Measurements from ENCODE around the gene LONP1. TPM values are rescaled to one million over a fixed set of nuclear protein-coding genes. Genes with fewer than 3 reads are reported as not detected.

Gene LONP1
- total RNA-seq, 1 donor from 2014 or later: 64.4 TPM

DNA sequence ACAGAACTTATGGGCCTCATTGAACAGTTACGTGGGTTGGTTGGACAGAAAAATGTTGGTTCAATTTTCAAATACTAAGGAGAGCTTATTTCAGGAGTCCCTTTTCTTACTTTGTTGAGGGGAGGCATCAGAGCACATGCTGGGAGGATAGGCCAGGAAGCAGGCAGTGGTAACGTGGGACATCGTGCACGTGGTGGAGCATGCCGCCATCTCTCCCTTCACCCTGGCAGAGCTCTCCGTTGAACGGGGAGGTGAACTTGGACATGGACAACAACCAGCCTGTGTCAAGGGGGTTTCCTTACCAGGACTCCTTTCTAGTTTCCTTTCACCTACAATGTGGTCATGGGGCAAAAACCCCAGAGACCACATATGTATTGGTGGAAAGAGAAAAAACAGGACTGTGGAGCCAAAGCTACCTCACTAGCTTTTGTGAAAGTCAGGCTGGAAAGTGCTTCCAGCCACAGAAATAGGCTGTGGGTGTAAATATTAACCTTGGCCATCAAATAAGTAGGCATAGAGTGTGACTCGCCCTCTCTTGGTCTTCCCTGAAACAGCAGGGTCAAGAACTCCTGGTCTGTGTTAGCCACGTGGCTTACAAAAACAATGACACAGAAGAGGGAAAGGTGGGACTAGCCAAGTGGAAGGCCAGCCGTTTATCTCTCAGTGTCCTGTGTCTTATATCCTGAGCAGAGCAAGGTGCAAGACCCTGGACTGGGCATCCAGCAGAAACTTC, 54.0 kb downstream of the LONP1 start:
- Mint-ChIP-seq H3K4me1 (ENCODE audit: unreplicated experiment) (no peaks in the 10 kb centered on the region), H3K27ac (ENCODE audit: unreplicated experiment) (peak overlapping the region; percentile 7), H3K4me3 (ENCODE audit: unreplicated experiment) (peak overlapping the region; percentile 26), H3K27me3 (ENCODE audit: unreplicated experiment) (peaks cover 3% of the 10 kb centered on the region), H3K36me3 (ENCODE audit: low read depth, unreplicated experiment) (peaks cover 36% of the 10 kb centered on the region), H3K9me3 (ENCODE audit: unreplicated experiment) (no peaks in the 10 kb centered on the region)
- DNase-seq (ENCODE audit: low spot score): no peak
- TF ChIP-seq, protein P1, sequence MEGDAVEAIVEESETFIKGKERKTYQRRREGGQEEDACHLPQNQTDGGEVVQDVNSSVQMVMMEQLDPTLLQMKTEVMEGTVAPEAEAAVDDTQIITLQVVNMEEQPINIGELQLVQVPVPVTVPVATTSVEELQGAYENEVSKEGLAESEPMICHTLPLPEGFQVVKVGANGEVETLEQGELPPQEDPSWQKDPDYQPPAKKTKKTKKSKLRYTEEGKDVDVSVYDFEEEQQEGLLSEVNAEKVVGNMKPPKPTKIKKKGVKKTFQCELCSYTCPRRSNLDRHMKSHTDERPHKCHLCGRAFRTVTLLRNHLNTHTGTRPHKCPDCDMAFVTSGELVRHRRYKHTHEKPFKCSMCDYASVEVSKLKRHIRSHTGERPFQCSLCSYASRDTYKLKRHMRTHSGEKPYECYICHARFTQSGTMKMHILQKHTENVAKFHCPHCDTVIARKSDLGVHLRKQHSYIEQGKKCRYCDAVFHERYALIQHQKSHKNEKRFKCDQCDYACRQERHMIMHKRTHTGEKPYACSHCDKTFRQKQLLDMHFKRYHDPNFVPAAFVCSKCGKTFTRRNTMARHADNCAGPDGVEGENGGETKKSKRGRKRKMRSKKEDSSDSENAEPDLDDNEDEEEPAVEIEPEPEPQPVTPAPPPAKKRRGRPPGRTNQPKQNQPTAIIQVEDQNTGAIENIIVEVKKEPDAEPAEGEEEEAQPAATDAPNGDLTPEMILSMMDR (IDR thresholded peaks at IDR 0.05; ENCODE audit: unreplicated experiment): no peak

- H3K36me3 Mint-ChIP-seq (ENCODE audit: low read depth, unreplicated experiment): peaks cover 37% of the 10 kb centered on the region
- H3K27me3 Mint-ChIP-seq (ENCODE audit: unreplicated experiment): peaks cover 3% of the 10 kb centered on the region
- TF ChIP-seq, protein P1 (IDR thresholded peaks at IDR 0.05; ENCODE audit: unreplicated experiment): no peak
- no peaks in the 10 kb centered on the region for H3K4me1 Mint-ChIP-seq (ENCODE audit: unreplicated experiment)
- no peak for DNase-seq (ENCODE audit: low spot score)
- peak overlapping the region; percentile 24 for H3K27ac Mint-ChIP-seq (ENCODE audit: unreplicated experiment)
- no peak overlapping the region for H3K4me3 Mint-ChIP-seq (ENCODE audit: unreplicated experiment)
- H3K9me3 Mint-ChIP-seq (ENCODE audit: unreplicated experiment): no peaks in the 10 kb centered on the region
Measured at GRCh38 chr19:5664515-5664914, 55.4 kb downstream of the LONP1 start.

- H3K4me3 Mint-ChIP-seq (ENCODE audit: unreplicated experiment): no peak overlapping the region
- H3K27ac Mint-ChIP-seq (ENCODE audit: unreplicated experiment): no peak overlapping the region
- H3K4me1 Mint-ChIP-seq (ENCODE audit: unreplicated experiment): no peaks in the 10 kb centered on the region
- TF ChIP-seq, protein P1 (IDR thresholded peaks at IDR 0.05; ENCODE audit: unreplicated experiment): no peak
- peaks cover 3% of the 10 kb centered on the region for H3K27me3 Mint-ChIP-seq (ENCODE audit: unreplicated experiment)
- DNase-seq (ENCODE audit: low spot score): no peak
- H3K36me3 Mint-ChIP-seq (ENCODE audit: low read depth, unreplicated experiment): peaks cover 37% of the 10 kb centered on the region
- no peaks in the 10 kb centered on the region for H3K9me3 Mint-ChIP-seq (ENCODE audit: unreplicated experiment)
Measured at GRCh38 chr19:5663904-5664303, 56.0 kb downstream of the LONP1 start.

GRCh38 chr19:5661483-5661882, 58.5 kb downstream of the LONP1 start:
- Mint-ChIP-seq H3K27ac (ENCODE audit: unreplicated experiment) (no peak overlapping the region), H3K4me1 (ENCODE audit: unreplicated experiment) (no peaks in the 10 kb centered on the region), H3K27me3 (ENCODE audit: unreplicated experiment) (peaks cover 4% of the 10 kb centered on the region), H3K36me3 (ENCODE audit: low read depth, unreplicated experiment) (peaks cover 31% of the 10 kb centered on the region), H3K4me3 (ENCODE audit: unreplicated experiment) (peak overlapping the region; percentile 56), H3K9me3 (ENCODE audit: unreplicated experiment) (no peaks in the 10 kb centered on the region)
- TF ChIP-seq, protein P1 (IDR thresholded peaks at IDR 0.05; ENCODE audit: unreplicated experiment): no peak
- DNase-seq (ENCODE audit: low spot score): no peak

DNA sequence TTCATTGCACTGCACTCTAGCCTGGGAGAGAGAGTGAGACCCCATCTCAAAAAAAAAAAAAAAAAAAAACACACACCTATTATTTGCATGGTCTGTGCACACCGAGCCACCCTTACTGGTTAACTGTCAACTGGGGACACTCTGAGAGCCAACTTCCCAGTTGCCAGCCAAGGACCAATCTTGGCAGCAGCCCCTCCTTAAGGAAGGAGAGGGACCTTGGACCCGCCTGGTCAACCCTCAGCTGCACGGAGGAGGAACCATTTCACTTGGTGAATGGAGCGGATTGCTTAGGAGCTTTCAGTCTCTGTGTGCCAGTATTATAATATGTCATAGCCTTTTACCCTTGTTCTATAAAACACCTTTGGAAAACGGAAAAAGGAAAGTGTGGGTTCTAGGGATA, 64.5 kb downstream of the LONP1 start:
- Mint-ChIP-seq H3K4me1 (ENCODE audit: unreplicated experiment) (no peaks in the 10 kb centered on the region), H3K27ac (ENCODE audit: unreplicated experiment) (no peak overlapping the region), H3K9me3 (ENCODE audit: unreplicated experiment) (no peaks in the 10 kb centered on the region), H3K4me3 (ENCODE audit: unreplicated experiment) (no peak overlapping the region), H3K27me3 (ENCODE audit: unreplicated experiment) (peaks cover 4% of the 10 kb centered on the region), H3K36me3 (ENCODE audit: low read depth, unreplicated experiment) (peaks cover 45% of the 10 kb centered on the region)
- no peak for DNase-seq (ENCODE audit: low spot score)
- TF ChIP-seq, protein P1 (IDR thresholded peaks at IDR 0.05; ENCODE audit: unreplicated experiment): no peak
